K562 (cell line): ENCODE data around the gene GSTM2. TPM values are rescaled to one million over a fixed set of nuclear protein-coding genes. Genes with fewer than 3 reads are reported as not detected.

ENCODE experiments used
- BCOR ChIP-seq: fragments of 450-650 bp; IDR thresholded peaks from 2 replicates; pipeline ENCODE4 v1.6.1; 2016
- CEBPG ChIP-seq, 3 experiments: fragments of 200-800 bp in 1 of 3; sonication (Bioruptor generic) in 1 of 3; sonication (generic) in 1 of 3; formaldehyde crosslinking in 1 of 3; IDR thresholded peaks in 2 of 3; conservative IDR thresholded peaks in 1 of 3; 2 replicates each; pipeline versions ENCODE4 v1.6.1 to v1.8.0; 2016 to 2022; ENCODE audit warnings: missing compliant biosample characterization in 2 of 3, missing genetic modification characterization in 2 of 3, mild to moderate bottlenecking in 1 of 3, missing genetic modification reagents in 1 of 3
- CREB3L1 ChIP-seq: fragments of 450-650 bp; IDR thresholded peaks from 2 replicates; pipeline ENCODE4 v1.6.1; 2014; ENCODE audit warnings: low read depth, mild to moderate bottlenecking, moderate library complexity, borderline replicate concordance
- HNRNPL ChIP-seq: fragments of 200-400 bp; formaldehyde crosslinking; IDR thresholded peaks from 2 replicates; pipeline ENCODE4 v1.6.1; 2017; ENCODE audit warnings: low read depth, mild to moderate bottlenecking, low read length
- KAT7 ChIP-seq: sonication (generic); formaldehyde crosslinking; IDR thresholded peaks from 2 replicates; pipeline ENCODE4 v1.8.0; 2022; ENCODE audit warnings: missing genetic modification reagents, mild to moderate bottlenecking, borderline replicate concordance
- KLF6 ChIP-seq: fragments of 250-450 bp; sonication (Bioruptor Pico); IDR thresholded peaks from 2 replicates; pipeline ENCODE4 v1.4.0; 2020; ENCODE audit warnings: mild to moderate bottlenecking, moderate library complexity, borderline replicate concordance
- MXD1 ChIP-seq: fragments of 250-450 bp; sonication (Bioruptor Pico); IDR thresholded peaks from 2 replicates; pipeline ENCODE4 v1.8.0; 2021; ENCODE audit warnings: borderline replicate concordance, mild to moderate bottlenecking, moderate library complexity; ENCODE audit not compliant: poor library complexity, severe bottlenecking
- NKRF ChIP-seq: fragments of 450-650 bp; IDR thresholded peaks from 2 replicates; pipeline ENCODE4 v1.6.1; 2016; ENCODE audit warnings: borderline replicate concordance
- NR2C2 ChIP-seq, 2 experiments: fragments of 200-800 bp in 1 of 2; sonication (Bioruptor generic) in 1 of 2; sonication (generic) in 1 of 2; formaldehyde crosslinking in 1 of 2; IDR thresholded peaks; 2 replicates each; pipeline versions ENCODE4 v1.6.1 to v1.8.0; 2016 to 2022; ENCODE audit warnings: mild to moderate bottlenecking in 1 of 2, missing compliant biosample characterization in 1 of 2, missing genetic modification characterization in 1 of 2, missing genetic modification reagents in 1 of 2
- PREB ChIP-seq: sonication (generic); formaldehyde crosslinking; IDR thresholded peaks from 2 replicates; pipeline ENCODE4 v1.8.1; 2023; ENCODE audit warnings: mild to moderate bottlenecking, missing genetic modification reagents
- PTTG1 ChIP-seq: fragments of 450-650 bp; IDR thresholded peaks from 2 replicates; pipeline ENCODE4 v1.6.1; 2016; ENCODE audit warnings: low read depth, mild to moderate bottlenecking, missing genetic modification characterization, missing compliant biosample characterization
- RUNX1 ChIP-seq: sonication (generic); IDR thresholded peaks from 2 replicates; pipeline ENCODE4 v1.6.1; 2016; ENCODE audit warnings: antibody characterized with exemption, low read depth
- SOX6 ChIP-seq: fragments of 450-650 bp; IDR thresholded peaks from 2 replicates; pipeline ENCODE4 v1.6.1; 2014; ENCODE audit warnings: mild to moderate bottlenecking
- THRA ChIP-seq: fragments of 450-650 bp; IDR thresholded peaks from 2 replicates; pipeline ENCODE4 v1.6.1; 2017; ENCODE audit warnings: mild to moderate bottlenecking, moderate library complexity
- ZBTB17 ChIP-seq: fragments of 450-650 bp; formaldehyde crosslinking; IDR thresholded peaks from 2 replicates; pipeline ENCODE4 v1.4.0; 2020; ENCODE audit warnings: mild to moderate bottlenecking
- ZNF644 ChIP-seq: fragments of 200-800 bp; sonication (Bioruptor generic); IDR thresholded peaks from 2 replicates; pipeline ENCODE4 v1.6.1; 2016; ENCODE audit warnings: low read depth, missing genetic modification characterization, missing compliant biosample characterization
- polyA plus RNA-seq, 8 experiments: library from polyadenylated mRNA; depleted of rRNA in 4 of 8; stranded (reverse) in 5 of 8; unstranded in 3 of 8; fragments of >200 nt; fragmentation: Nextera tagmentation in 2 of 8; fragmentation: Illumina TruSeq in 1 of 8; extraction: Ambion mirVana in 2 of 8; extraction: Trizol in 1 of 8; gene quantifications; 2 replicates each; pipeline versions ENCODE4 v1.2.1 to v1.2.3, GENCODE V29; 2011 to 2014; ENCODE audit warnings: inconsistent platforms in 1 of 8, missing spikeins in 1 of 8
- total RNA-seq, 7 experiments: library from RNA; depleted of rRNA in 6 of 7; stranded (reverse); fragments of >200 nt in 6 of 7; fragmentation: Illumina TruSeq in 2 of 7; extraction: Trizol in 2 of 7; gene quantifications; 2 replicates each; pipeline versions ENCODE4 v1.2.1 to v1.2.3, GENCODE V29; 2011 to 2021; ENCODE audit warnings: low replicate concordance in 1 of 7

The GSTM2 gene
- total and polyA plus RNA-seq, 9 of the 15 experiments (the other 6 are each of a cell fraction or from before 2014, with no cell fraction given): 1.6 to 15.1 (median 6.8) TPM

- TF ChIP-seq CEBPG (CRISPR knock-in tag; IDR thresholded peaks at IDR 0.05) (peak; percentile 57; the same call in 1 of the 2 replicates), CEBPG (tag; conservative IDR thresholded peaks at IDR 0.05 in 1 of 2, IDR thresholded peaks at IDR 0.05 in 1 of 2) (no peak), KAT7 (no peak; the same call in 1 of the 2 replicates), ZNF644 (peak; percentile 7; the same call in 1 of the 2 replicates), THRA (no peak), PTTG1 (0 out of 2 replicates have a peak, but pooled peaks have one; percentile 2), CREB3L1 (peak; percentile 98), RUNX1 (0 out of 2 replicates have a peak, but pooled peaks have one; percentile 44), SOX6 (peak; percentile 32; the same call in 1 of the 2 replicates), ZBTB17 (CRISPR knock-in tag) (0 out of 2 replicates have a peak, but pooled peaks have one; percentile 31), PREB (CRISPR knock-in tag) (no peak), NKRF (peak; percentile 96), NR2C2 (CRISPR knock-in tag; IDR thresholded peaks at IDR 0.05) (no peak), NR2C2 (tag; IDR thresholded peaks at IDR 0.05) (peak; percentile 65), KLF6 (CRISPR knock-in tag) (0 out of 2 replicates have a peak, but pooled peaks have one; percentile 34), BCOR (peak; percentile 76; the same call in 1 of the 2 replicates), HNRNPL (no peak), MXD1 (peak; percentile 78)
Measured at GRCh38 chr1:109619576-109620400, 48.1 kb upstream of the GSTM2 start, which contains the start of the genes AMPD2 and GNAT2 (continued).
